Progenitor cell of endocrine pancreas (in vitro differentiated cells): ENCODE data around the gene PRKAB1. TPM values are rescaled to one million over a fixed set of nuclear protein-coding genes. Genes with fewer than 3 reads are reported as not detected.

Experiments
- DNase-seq: peaks from one replicate; pipeline ENCODE4 v3.0.0; 2021; ENCODE audit warnings: low spot score; ENCODE audit not compliant: unreplicated experiment
- H3K27ac Mint-ChIP-seq: 2 replicates; pipeline ENCODE4 v1.8.0; 2021; ENCODE audit warnings: mild to moderate bottlenecking, moderate library complexity, mixed read lengths
- H3K27me3 Mint-ChIP-seq: 2 replicates; pipeline ENCODE4 v1.8.0; 2021; ENCODE audit warnings: mixed read lengths
- H3K36me3 Mint-ChIP-seq: 2 replicates; pipeline ENCODE4 v1.8.0; 2022; ENCODE audit warnings: mixed read lengths; ENCODE audit not compliant: insufficient read depth
- H3K4me1 Mint-ChIP-seq: 2 replicates; pipeline ENCODE4 v1.8.0; 2021; ENCODE audit warnings: low read depth, mixed read lengths
- H3K4me3 Mint-ChIP-seq: 2 replicates; pipeline ENCODE4 v1.8.0; 2021; ENCODE audit warnings: low read depth, mild to moderate bottlenecking, moderate library complexity, mixed read lengths
- H3K9me3 Mint-ChIP-seq: 2 replicates; pipeline ENCODE4 v1.8.0; 2021; ENCODE audit warnings: low read depth, mixed read lengths
- CTCF ChIP-seq: fragments of 200-600 bp; sonication (generic); IDR thresholded peaks from one replicate; pipeline ENCODE4 v1.5.0; 2021; ENCODE audit warnings: antibody characterized with exemption, mild to moderate bottlenecking; ENCODE audit not compliant: unreplicated experiment
- total RNA-seq: library from RNA; stranded (reverse); gene quantifications from 2 replicates; pipeline ENCODE4 v1.2.1, GENCODE V29; 2021

The PRKAB1 gene
- total RNA-seq, 1 donor from 2014 or later: 41.3 TPM

DNA sequence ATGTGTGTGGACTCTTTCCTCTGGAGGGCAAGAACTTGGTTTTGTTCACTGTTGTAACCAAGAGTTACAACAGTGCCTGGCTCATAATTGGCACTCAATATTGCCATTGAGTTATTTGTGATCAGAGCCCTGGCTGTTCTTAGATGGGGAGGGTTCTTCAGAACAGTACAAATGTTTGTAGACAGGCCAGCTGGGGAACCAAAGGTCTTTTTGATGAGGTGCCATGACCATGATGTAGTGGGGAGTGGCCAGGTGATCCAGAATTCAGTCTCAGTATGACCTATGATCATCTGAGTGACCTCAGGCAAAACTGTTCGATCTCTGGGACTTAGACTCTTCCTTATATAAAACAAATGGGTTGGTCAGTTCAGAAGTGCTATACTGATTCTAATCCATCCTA, 3.3 kb upstream of the PRKAB1 start:
- no peak overlapping the region for H3K27ac Mint-ChIP-seq
- no peak overlapping the region for H3K4me3 Mint-ChIP-seq
- DNase-seq: no peak
- no peak for TF ChIP-seq CTCF
- H3K27me3 Mint-ChIP-seq: no peaks in the 10 kb centered on the region
- H3K9me3 Mint-ChIP-seq: no peaks in the 10 kb centered on the region
- H3K36me3 Mint-ChIP-seq: no peaks in the 10 kb centered on the region
- H3K4me1 Mint-ChIP-seq: peaks cover 11% of the 10 kb centered on the region

GRCh38 chr12:119665164-119665929, 2.6 kb upstream of the PRKAB1 start:
- no peaks in the 10 kb centered on the region for H3K27me3 Mint-ChIP-seq
- H3K4me1 Mint-ChIP-seq: peaks cover 18% of the 10 kb centered on the region
- no peak for DNase-seq

GRCh38 chr12:119666226-119666795, 1.6 kb upstream of the PRKAB1 start:
- Mint-ChIP-seq H3K36me3 (peaks cover 3% of the 10 kb centered on the region), H3K27me3 (no peaks in the 10 kb centered on the region), H3K4me3 (no peak overlapping the region), H3K4me1 (peaks cover 28% of the 10 kb centered on the region), H3K9me3 (no peaks in the 10 kb centered on the region), H3K27ac (no peak overlapping the region)
- DNase-seq: no peak
- TF ChIP-seq CTCF: no peak

More at GRCh38 chr12:119665164-119665929, 2.6 kb upstream of the PRKAB1 start:
- H3K4me3 Mint-ChIP-seq: no peak overlapping the region
- H3K27ac Mint-ChIP-seq: no peak overlapping the region
- no peaks in the 10 kb centered on the region for H3K9me3 Mint-ChIP-seq
- no peak for TF ChIP-seq CTCF
- H3K36me3 Mint-ChIP-seq: no peaks in the 10 kb centered on the region

GRCh38 chr12:119666900-119667576, 895 bp upstream of the PRKAB1 start:
- H3K27me3 Mint-ChIP-seq: no peaks in the 10 kb centered on the region
- no peaks in the 10 kb centered on the region for H3K9me3 Mint-ChIP-seq
- peaks cover 33% of the 10 kb centered on the region for H3K4me1 Mint-ChIP-seq
- no peak overlapping the region for H3K27ac Mint-ChIP-seq
- no peak for DNase-seq
- H3K36me3 Mint-ChIP-seq: peaks cover 8% of the 10 kb centered on the region
- H3K4me3 Mint-ChIP-seq: peak overlapping the region; percentile 92
- TF ChIP-seq CTCF: no peak

- Mint-ChIP-seq H3K27me3 (no peaks in the 10 kb centered on the region), H3K4me3 (peak overlapping the region; percentile 92), H3K27ac (peak overlapping the region; percentile 96), H3K9me3 (no peaks in the 10 kb centered on the region), H3K36me3 (peaks cover 19% of the 10 kb centered on the region), H3K4me1 (peaks cover 35% of the 10 kb centered on the region)
- DNase-seq: no peak
- TF ChIP-seq CTCF: no peak
These were observed 450 bp downstream of the PRKAB1 start for GRCh38 chr12:119668324-119668841.
